ENCODE data around the gene ATXN1. TPM values are rescaled to one million over a fixed set of nuclear protein-coding genes. Genes with fewer than 3 reads are reported as not detected.
A peak's percentile ranks its signal among the peaks of the same experiment; 100 is the strongest.

The ATXN1 gene
- total and polyA plus RNA-seq, 2 experiments from 2014 or later = 14.2 to 20.1 TPM

- Histone ChIP-seq H3K9me2 (ENCODE audit: insufficient read depth) (no peaks in the 10 kb centered on the region), H3K4me2 (ENCODE audit: unreplicated experiment) (no peak overlapping the region), H3K9ac (no peak overlapping the region), H3K4me1 (ENCODE audit: insufficient read depth) (peaks cover 4% of the 10 kb centered on the region; the same call in 1 of the 2 replicates), H2AFZ (no peak overlapping the region), H3K27ac (no peak overlapping the region), H3K9me3 (ENCODE audit: low read depth) (no peaks in the 10 kb centered on the region), H3K79me2 (ENCODE audit: insufficient read depth) (0 out of 2 replicates have a peak, but pooled peaks cover 3% of the 10 kb centered on the region), H4K20me1 (ENCODE audit: insufficient read depth) (no peaks in the 10 kb centered on the region; the same call in 1 of the 2 replicates), H3K36me3 (ENCODE audit: low read depth) (no peaks in the 10 kb centered on the region), H3F3A (ENCODE audit: insufficient read depth) (0 out of 2 replicates have a peak, but pooled peaks cover 5% of the 10 kb centered on the region), H3K27me3 (replicated peaks; ENCODE audit: insufficient read depth) (no peaks in the 10 kb centered on the region), H3K4me3 (no peak overlapping the region)
- WGBS, 2 experiments (ENCODE audit: low coverage in 1 of 2, low lambda C conversion rate in 2 of 2, missing lambda C conversion rate in 2 of 2) = 92 to 95% methylated on average over 3 of the region's 3 CpGs
- DNase-seq = peak; percentile 47
- in situ Hi-C loops (cut with MboI) = no loop called here
- TF ChIP-seq EZH2phosphoT487 (IDR thresholded peaks at IDR 0.05; ENCODE audit: insufficient read depth, low read depth) (no peak), EZH2 (IDR thresholded peaks at IDR 0.05; ENCODE audit: insufficient read depth, poor library complexity, severe bottlenecking) (no peak)
Measured at GRCh38 chr6:16472349-16473069, 288.8 kb downstream of the ATXN1 start.

- Histone ChIP-seq H3K4me1 (ENCODE audit: insufficient read depth) (peaks cover 4% of the 10 kb centered on the region; the same call in 1 of the 2 replicates), H3K4me3 (no peak overlapping the region), H3K9me2 (ENCODE audit: insufficient read depth) (no peaks in the 10 kb centered on the region), H2AFZ (no peak overlapping the region), H4K20me1 (ENCODE audit: insufficient read depth) (no peaks in the 10 kb centered on the region; the same call in 1 of the 2 replicates), H3K4me2 (ENCODE audit: unreplicated experiment) (no peak overlapping the region), H3K36me3 (ENCODE audit: low read depth) (no peaks in the 10 kb centered on the region), H3K79me2 (ENCODE audit: insufficient read depth) (0 out of 2 replicates have a peak, but pooled peaks cover 3% of the 10 kb centered on the region), H3K9me3 (ENCODE audit: low read depth) (no peaks in the 10 kb centered on the region), H3F3A (ENCODE audit: insufficient read depth) (0 out of 2 replicates have a peak, but pooled peaks cover 5% of the 10 kb centered on the region), H3K9ac (no peak overlapping the region), H3K27ac (no peak overlapping the region), H3K27me3 (replicated peaks; ENCODE audit: insufficient read depth) (no peaks in the 10 kb centered on the region)
- WGBS, 2 experiments (ENCODE audit: low coverage in 1 of 2, low lambda C conversion rate in 2 of 2, missing lambda C conversion rate in 2 of 2) = 97 to 100% methylated on average over 3 of the region's 3 CpGs
- in situ Hi-C loops (cut with MboI) = no loop called here
- no peak for DNase-seq
- no peak for TF ChIP-seq EZH2 (IDR thresholded peaks at IDR 0.05; ENCODE audit: insufficient read depth, poor library complexity, severe bottlenecking)
- no peak for TF ChIP-seq EZH2phosphoT487 (IDR thresholded peaks at IDR 0.05; ENCODE audit: insufficient read depth, low read depth)
Measured at GRCh38 chr6:16471910-16472297, 289.4 kb downstream of the ATXN1 start.

- H3K4me2 ChIP-seq (ENCODE audit: unreplicated experiment) = no peak overlapping the region
- H3K9ac ChIP-seq = no peak overlapping the region
- H2AFZ ChIP-seq = no peak overlapping the region
- no peaks in the 10 kb centered on the region for H3K9me2 ChIP-seq (ENCODE audit: insufficient read depth)
- no peak overlapping the region for H3K4me3 ChIP-seq
- H3K9me3 ChIP-seq (ENCODE audit: low read depth) = no peaks in the 10 kb centered on the region
- H4K20me1 ChIP-seq (ENCODE audit: insufficient read depth) = no peaks in the 10 kb centered on the region; the same call in 1 of the 2 replicates
- H3K27ac ChIP-seq = no peak overlapping the region
- TF ChIP-seq EZH2 (IDR thresholded peaks at IDR 0.05; ENCODE audit: insufficient read depth, poor library complexity, severe bottlenecking) (no peak), EZH2phosphoT487 (IDR thresholded peaks at IDR 0.05; ENCODE audit: insufficient read depth, low read depth) (no peak)
- WGBS, 2 experiments (ENCODE audit: low coverage in 1 of 2, low lambda C conversion rate in 2 of 2, missing lambda C conversion rate in 2 of 2) = 87 to 89% methylated on average over 8 of the region's 8 CpGs
- H3K79me2 ChIP-seq (ENCODE audit: insufficient read depth) = 0 out of 2 replicates have a peak, but pooled peaks cover 3% of the 10 kb centered on the region
- no peak for DNase-seq
- in situ Hi-C loops (cut with MboI) = no loop called here
- 0 out of 2 replicates have a peak, but pooled peaks cover 5% of the 10 kb centered on the region for H3F3A ChIP-seq (ENCODE audit: insufficient read depth)
- no peaks in the 10 kb centered on the region for H3K36me3 ChIP-seq (ENCODE audit: low read depth)
- H3K27me3 ChIP-seq (replicated peaks; ENCODE audit: insufficient read depth) = no peaks in the 10 kb centered on the region
- peaks cover 4% of the 10 kb centered on the region; the same call in 1 of the 2 replicates for H3K4me1 ChIP-seq (ENCODE audit: insufficient read depth)
Measured at GRCh38 chr6:16471222-16471909, 289.9 kb downstream of the ATXN1 start.

- DNase-seq = no peak
- Histone ChIP-seq H3K4me3 (no peak overlapping the region), H3K4me2 (ENCODE audit: unreplicated experiment) (no peak overlapping the region), H3K9ac (no peak overlapping the region), H3K9me3 (ENCODE audit: low read depth) (no peaks in the 10 kb centered on the region), H3K27me3 (replicated peaks; ENCODE audit: insufficient read depth) (no peaks in the 10 kb centered on the region), H3K4me1 (ENCODE audit: insufficient read depth) (peaks cover 4% of the 10 kb centered on the region; the same call in 1 of the 2 replicates), H3F3A (ENCODE audit: insufficient read depth) (0 out of 2 replicates have a peak, but pooled peaks cover 5% of the 10 kb centered on the region), H4K20me1 (ENCODE audit: insufficient read depth) (no peaks in the 10 kb centered on the region; the same call in 1 of the 2 replicates), H2AFZ (no peak overlapping the region), H3K9me2 (ENCODE audit: insufficient read depth) (no peaks in the 10 kb centered on the region), H3K27ac (no peak overlapping the region), H3K36me3 (ENCODE audit: low read depth) (no peaks in the 10 kb centered on the region), H3K79me2 (ENCODE audit: insufficient read depth) (0 out of 2 replicates have a peak, but pooled peaks cover 3% of the 10 kb centered on the region)
- 94 to 95% methylated on average over 2 of the region's 2 CpGs for WGBS, 2 experiments (ENCODE audit: low coverage in 1 of 2, low lambda C conversion rate in 2 of 2, missing lambda C conversion rate in 2 of 2)
- in situ Hi-C loops (cut with MboI) = no loop called here
- TF ChIP-seq EZH2 (IDR thresholded peaks at IDR 0.05; ENCODE audit: insufficient read depth, poor library complexity, severe bottlenecking) (no peak), EZH2phosphoT487 (IDR thresholded peaks at IDR 0.05; ENCODE audit: insufficient read depth, low read depth) (no peak)
Measured at GRCh38 chr6:16470502-16471221, 290.6 kb downstream of the ATXN1 start.

Measured in GM23248 (cell line).